Ovary (tissue), 9 donors: ENCODE measurements around the gene TEX261. TPM values are rescaled to one million over a fixed set of nuclear protein-coding genes. Genes with fewer than 3 reads are reported as not detected.

Experiments
- DNase-seq, 5 donors: peaks; one replicate each; pipeline ENCODE4 v3.0.0-alpha.2; 2019 to 2020
- H3K27ac ChIP-seq, 2 donors: fragments of 200-600 bp; one replicate each; pipeline versions ENCODE4 v1.5.1 to v1.8.0; 2019 to 2022
- H3K27me3 ChIP-seq: fragments of 200-600 bp; one replicate; pipeline ENCODE4 v1.8.0; 2022
- H3K36me3 ChIP-seq: fragments of 200-600 bp; sonication (generic); one replicate; pipeline ENCODE4 v1.5.1; 2019
- H3K4me1 ChIP-seq: one replicate; pipeline ENCODE4 v1.8.1; 2013; ENCODE audit warnings: mild to moderate bottlenecking, moderate library complexity; ENCODE audit not compliant: insufficient read depth
- H3K4me3 ChIP-seq: fragments of 200-600 bp; sonication (generic); one replicate; pipeline ENCODE4 v1.5.1; 2017
- H3K9me3 ChIP-seq, 2 donors: fragments of 200-600 bp in 1 of 2; sonication (generic) in 1 of 2; one replicate each; pipeline versions ENCODE4 v1.5.1 to v1.8.1; 2013 to 2019; ENCODE audit warnings: mild to moderate bottlenecking in 1 of 2, moderate library complexity in 1 of 2
- EP300 ChIP-seq: sonication (generic); formaldehyde crosslinking; IDR thresholded peaks from one replicate; pipeline ENCODE4 v1.6.1; 2017; ENCODE audit warnings: antibody characterized with exemption
- POLR2A ChIP-seq: fragments of 450-650 bp; IDR thresholded peaks from one replicate; pipeline ENCODE4 v1.6.1; 2017; ENCODE audit warnings: antibody characterized with exemption, mild to moderate bottlenecking, moderate library complexity
- WGBS, 3 donors: extraction: QIAGEN DNeasy Blood & Tissue Kit in 1 of 3; methylation state at CpG; one replicate each; pipeline versions ENCODE4 v1.1.5 to v1.1.7; 2013 to 2017; 5-methylcytosine and 5-hydroxymethylcytosine counted together
- intact Hi-C, 4 donors: fragments of 100-400 bp; cut with DNase I; formaldehyde crosslinking; loops; one replicate each; pipeline versions ENCODE4 v1.11.0 to v1.15.1; 2022 to 2023
- polyA plus RNA-seq, 2 donors: library from polyadenylated mRNA; stranded (reverse); fragments of 200-250 nt in 1 of 2; fragments of 350-450 nt in 1 of 2; fragmentation: Illumina TruSeq in 1 of 2; extraction: RNeasy Lipid Tissue Mini Kit (QIAGEN cat#74804) in 1 of 2; gene quantifications; one replicate each; pipeline ENCODE4 v1.2.3, GENCODE V29; 2013 to 2014
- total RNA-seq, 7 donors: library from RNA; depleted of rRNA in 2 of 7; stranded (reverse); fragments of >200 nt in 2 of 7; fragmentation: NEBNext Ultra II Directional in 3 of 7; extraction: Animal tissue kit (Norgen Biotek cat#: 25700) in 3 of 7; gene quantifications; one replicate each; pipeline versions ENCODE4 v1.1.0 to v1.2.4, GENCODE V29; 2016 to 2023
- TF ChIP-seq, protein P1 (sequence below), 3 donors: fragments of 450-650 bp in 2 of 3; fragments of 200-600 bp in 1 of 3; IDR thresholded peaks; one replicate each; pipeline versions ENCODE4 v1.5.1 to v1.8.0; 2016 to 2022; ENCODE audit warnings: antibody characterized with exemption in 3 of 3, mild to moderate bottlenecking in 1 of 3
- donor health status: DM: no; HTN: no; CAD: no; lungs with moderate emphysema.
- donor health status: DM: no; HTN: no; CAD: no.
- donor health status: Bipolar disorder and iron deficiency.
- donor health status: DM: yes; HTN: yes; CAD: no.
- donor health status: DM: no; HTN: no; CAD: no.
- donor health status: DM: yes; HTN: yes; CAD: no.

Gene TEX261
- total and polyA plus RNA-seq, 9 donors, result 21.6 to 132 (median 57.3) TPM

DNA sequence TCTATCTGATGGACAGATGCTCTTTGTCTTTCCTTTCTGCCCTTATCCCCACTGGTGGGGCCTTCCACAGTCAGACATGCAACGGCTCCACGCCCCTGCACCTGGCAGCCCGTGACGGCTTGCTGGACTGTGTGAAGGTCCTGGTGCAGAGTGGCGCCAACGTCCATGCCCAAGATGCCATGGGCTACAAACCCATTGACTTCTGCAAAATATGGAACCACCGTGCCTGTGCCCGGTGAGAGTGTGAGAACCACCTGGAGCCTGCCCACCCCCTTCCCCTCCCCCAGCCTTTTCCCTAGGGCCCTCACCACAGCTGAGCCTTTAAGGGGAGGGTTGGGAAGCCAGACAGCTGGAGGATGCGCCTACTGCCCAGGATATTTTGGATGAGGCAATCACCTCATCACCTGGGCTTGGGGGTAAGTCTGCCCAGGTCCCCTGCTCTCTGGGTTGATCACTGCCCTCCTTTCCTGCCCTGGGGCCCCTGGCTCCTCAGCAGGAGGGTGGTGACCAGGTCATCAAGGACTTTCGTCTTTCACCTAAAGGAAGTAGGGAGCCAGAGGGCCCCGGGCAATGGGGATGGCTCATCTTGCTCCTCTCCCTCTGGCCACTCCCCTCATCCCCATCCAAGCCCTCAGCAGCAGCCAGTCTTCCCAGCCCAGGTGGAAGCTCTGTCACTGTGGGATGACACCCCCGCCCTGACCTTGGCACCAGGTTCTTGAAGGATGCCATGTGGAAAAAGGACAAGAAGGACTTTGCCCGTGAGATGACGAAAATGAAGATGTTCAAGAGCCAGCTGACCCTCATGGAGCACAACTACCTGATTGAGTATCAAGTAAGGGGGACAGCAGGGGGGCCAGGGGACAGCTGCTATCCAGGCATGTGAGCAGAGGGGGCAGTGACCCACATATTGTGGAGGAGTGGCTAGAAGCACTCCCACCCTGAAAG is 12.5 kb downstream of the TEX261 start:
- Histone ChIP-seq H3K27me3 (no peaks in the 10 kb centered on the region), H3K9me3 (no peaks in the 10 kb centered on the region), H3K4me3 (no peak overlapping the region), H3K27ac (no peak overlapping the region), H3K4me1 (peaks cover 1% of the 10 kb centered on the region), H3K36me3 (no peaks in the 10 kb centered on the region)
- WGBS, 3 donors, result 85 to 89% (median 86%) methylated on average over 14 of the region's 14 CpGs
- TF ChIP-seq POLR2A (no peak), EP300 (no peak)
- TF ChIP-seq, protein P1, sequence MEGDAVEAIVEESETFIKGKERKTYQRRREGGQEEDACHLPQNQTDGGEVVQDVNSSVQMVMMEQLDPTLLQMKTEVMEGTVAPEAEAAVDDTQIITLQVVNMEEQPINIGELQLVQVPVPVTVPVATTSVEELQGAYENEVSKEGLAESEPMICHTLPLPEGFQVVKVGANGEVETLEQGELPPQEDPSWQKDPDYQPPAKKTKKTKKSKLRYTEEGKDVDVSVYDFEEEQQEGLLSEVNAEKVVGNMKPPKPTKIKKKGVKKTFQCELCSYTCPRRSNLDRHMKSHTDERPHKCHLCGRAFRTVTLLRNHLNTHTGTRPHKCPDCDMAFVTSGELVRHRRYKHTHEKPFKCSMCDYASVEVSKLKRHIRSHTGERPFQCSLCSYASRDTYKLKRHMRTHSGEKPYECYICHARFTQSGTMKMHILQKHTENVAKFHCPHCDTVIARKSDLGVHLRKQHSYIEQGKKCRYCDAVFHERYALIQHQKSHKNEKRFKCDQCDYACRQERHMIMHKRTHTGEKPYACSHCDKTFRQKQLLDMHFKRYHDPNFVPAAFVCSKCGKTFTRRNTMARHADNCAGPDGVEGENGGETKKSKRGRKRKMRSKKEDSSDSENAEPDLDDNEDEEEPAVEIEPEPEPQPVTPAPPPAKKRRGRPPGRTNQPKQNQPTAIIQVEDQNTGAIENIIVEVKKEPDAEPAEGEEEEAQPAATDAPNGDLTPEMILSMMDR (IDR thresholded peaks at IDR 0.05), result no peak
- intact Hi-C loops, result loop anchor here in 1 of 4 donors (5.0 kb wide), 1 partner anchor 85 kb away; the partner anchor contains the start of gene NAGK
- DNase-seq, result peak in 2 of 5 donors; percentile 15 to 18

DNA sequence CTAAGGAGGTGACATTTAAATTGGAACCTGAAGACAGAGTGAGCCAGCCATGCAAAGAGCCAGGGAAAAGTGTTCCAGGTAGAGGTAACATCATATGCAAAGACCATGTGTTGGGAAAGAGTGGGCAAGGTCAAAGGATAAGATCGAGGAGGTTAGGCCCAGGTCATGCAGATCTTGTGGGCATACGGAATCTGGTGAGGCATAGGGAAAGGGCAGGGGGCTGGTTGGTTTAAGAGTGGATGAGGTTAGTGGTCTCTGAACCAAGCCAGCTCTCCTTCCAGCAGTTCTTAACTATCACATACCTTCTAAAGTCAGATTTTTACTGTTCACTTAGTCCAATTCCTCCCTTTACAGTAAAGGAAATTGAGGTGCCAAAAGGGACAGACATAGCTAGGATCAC is 13.3 kb downstream of the TEX261 start:
- no peaks in the 10 kb centered on the region for H3K36me3 ChIP-seq
- peak in 1 of 5 donors; percentile 4 for DNase-seq
- no peaks in the 10 kb centered on the region for H3K9me3 ChIP-seq
- intact Hi-C loops, result loop anchor here in 1 of 4 donors (5.0 kb wide), 1 partner anchor 86 kb away; the partner anchor contains the start of gene NAGK
- H3K27ac ChIP-seq, result no peak overlapping the region
- TF ChIP-seq EP300 (no peak), POLR2A (no peak)
- TF ChIP-seq, protein P1 (IDR thresholded peaks at IDR 0.05), result no peak
- peaks cover 1% of the 10 kb centered on the region for H3K4me1 ChIP-seq
- no peak overlapping the region for H3K4me3 ChIP-seq
- no peaks in the 10 kb centered on the region for H3K27me3 ChIP-seq
- WGBS, 3 donors, result 74 to 85% (median 82%) methylated on average over 2 of the region's 2 CpGs

GRCh38 chr2:70979626-70980025 is 15.0 kb downstream of the TEX261 start:
- Histone ChIP-seq H3K4me3 (no peak overlapping the region), H3K36me3 (no peaks in the 10 kb centered on the region), H3K9me3 (no peaks in the 10 kb centered on the region), H3K27ac (peak overlapping the region in 1 of 2 donors; percentile 75), H3K27me3 (no peaks in the 10 kb centered on the region), H3K4me1 (peaks cover 1% of the 10 kb centered on the region)
- intact Hi-C loops, result loop anchor here in 1 of 4 donors (5.0 kb wide), 1 partner anchor 88 kb away; the partner anchor contains the start of gene NAGK
- 88 to 92% (median 89%) methylated on average over 9 of the region's 9 CpGs for WGBS, 3 donors
- TF ChIP-seq EP300, result no peak
- no peak for TF ChIP-seq POLR2A
- TF ChIP-seq, protein P1 (IDR thresholded peaks at IDR 0.05), result no peak
- peak in 1 of 5 donors; percentile 42 for DNase-seq

DNA sequence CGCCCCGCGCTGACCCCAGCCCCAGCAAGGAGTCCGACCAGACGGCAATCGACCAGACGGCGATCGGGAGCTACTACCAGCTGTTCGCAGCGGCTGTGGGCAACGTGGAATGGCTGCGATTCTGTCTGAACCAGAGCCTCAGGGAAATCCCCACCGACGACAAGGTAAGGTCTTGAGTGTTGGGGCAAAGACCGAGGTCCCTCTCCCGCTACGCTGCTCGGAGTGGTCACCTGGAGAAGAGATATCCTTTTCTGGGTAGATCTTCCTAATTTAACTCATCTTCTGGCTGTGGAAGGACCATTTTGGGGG is 15.5 kb downstream of the TEX261 start:
- no peaks in the 10 kb centered on the region for H3K36me3 ChIP-seq
- intact Hi-C loops, result no loop called here
- DNase-seq, result no peak
- no peaks in the 10 kb centered on the region for H3K9me3 ChIP-seq
- 13 to 29% (median 20%) methylated on average over 16 to 19 of the region's 19 CpGs for WGBS, 3 donors
- no peaks in the 10 kb centered on the region for H3K27me3 ChIP-seq
- peak overlapping the region; percentile 75 to 97 for H3K27ac ChIP-seq
- H3K4me1 ChIP-seq, result peaks cover 1% of the 10 kb centered on the region
- TF ChIP-seq EP300, result no peak
- TF ChIP-seq POLR2A, result no peak
- TF ChIP-seq, protein P1 (IDR thresholded peaks at IDR 0.05), result no peak
- H3K4me3 ChIP-seq, result peak overlapping the region; percentile 47
